H9 (cell line): ENCODE data around the gene ADAM22. TPM values are rescaled to one million over a fixed set of nuclear protein-coding genes. Genes with fewer than 3 reads are reported as not detected.

Experiments used
- DNase-seq: peaks from one replicate; pipeline ENCODE4 v3.0.0-alpha.2; 2017
- H2AFZ ChIP-seq: one replicate; pipeline ENCODE4 v1.6.1; 2013; ENCODE audit warnings: mild to moderate bottlenecking, low read length, control low read depth, moderate library complexity
- H2AK5ac ChIP-seq: 2 replicates; pipeline ENCODE4 v1.6.1; 2013; ENCODE audit warnings: low read length, control low read depth, mixed read lengths; ENCODE audit not compliant: insufficient read length
- H2BK120ac ChIP-seq: one replicate; pipeline ENCODE4 v1.6.1; 2013; ENCODE audit warnings: low read depth, mild to moderate bottlenecking, low read length, control low read depth, inconsistent platforms; ENCODE audit not compliant: poor library complexity, severe bottlenecking
- H2BK12ac ChIP-seq: 2 replicates; pipeline ENCODE4 v1.6.1; 2013; ENCODE audit warnings: low read length, control low read depth, mixed read lengths, low read depth; ENCODE audit not compliant: insufficient read length
- H2BK15ac ChIP-seq: 2 replicates; pipeline ENCODE4 v1.6.1; 2013; ENCODE audit warnings: low read depth, low read length, control low read depth
- H2BK20ac ChIP-seq: one replicate; pipeline ENCODE4 v1.6.1; 2013; ENCODE audit warnings: low read depth, mild to moderate bottlenecking, low read length, control low read depth, inconsistent platforms; ENCODE audit not compliant: poor library complexity, severe bottlenecking
- H2BK5ac ChIP-seq: 2 replicates; pipeline ENCODE4 v1.6.1; 2013; ENCODE audit warnings: low read length, control low read depth, mixed read lengths; ENCODE audit not compliant: insufficient read length
- H3K14ac ChIP-seq: 2 replicates; pipeline ENCODE4 v1.6.1; 2013; ENCODE audit warnings: low read length, control low read depth; ENCODE audit not compliant: insufficient read depth
- H3K18ac ChIP-seq: 2 replicates; pipeline ENCODE4 v1.6.1; 2013; ENCODE audit warnings: low read depth, mild to moderate bottlenecking, mixed read lengths, low read length, control low read depth; ENCODE audit not compliant: insufficient read length
- H3K23ac ChIP-seq: 2 replicates; pipeline ENCODE4 v1.6.1; 2013; ENCODE audit warnings: low read length, control low read depth, mixed read lengths, low read depth; ENCODE audit not compliant: insufficient read length
- H3K23me2 ChIP-seq: 2 replicates; pipeline ENCODE4 v1.6.1; 2013; ENCODE audit warnings: low read depth, mild to moderate bottlenecking, mixed read lengths, low read length, control low read depth; ENCODE audit not compliant: insufficient read length, poor library complexity, severe bottlenecking
- H3K27ac ChIP-seq: 2 replicates; pipeline ENCODE4 v1.5.1; 2013; ENCODE audit warnings: low read length, control low read depth, mixed read lengths, low read depth; ENCODE audit not compliant: insufficient read length
- H3K27me3 ChIP-seq: 2 replicates; pipeline ENCODE4 v1.6.1; 2013; ENCODE audit warnings: low read length, control low read depth, inconsistent platforms; ENCODE audit not compliant: insufficient read depth
- H3K4ac ChIP-seq: 2 replicates; pipeline ENCODE4 v1.6.1; 2013; ENCODE audit warnings: low read depth, mild to moderate bottlenecking, control low read depth, inconsistent platforms, low read length, moderate library complexity
- H3K4me1 ChIP-seq: 2 replicates; pipeline ENCODE4 v1.6.1; 2013; ENCODE audit warnings: low read length, control low read depth, inconsistent platforms; ENCODE audit not compliant: insufficient read depth
- H3K4me2 ChIP-seq: 2 replicates; pipeline ENCODE4 v1.6.1; 2013; ENCODE audit warnings: low read length, control low read depth, mixed read lengths; ENCODE audit not compliant: insufficient read length, insufficient read depth
- H3K56ac ChIP-seq: 2 replicates; pipeline ENCODE4 v1.6.1; 2013; ENCODE audit warnings: low read depth, mild to moderate bottlenecking, mixed read lengths, low read length, control low read depth; ENCODE audit not compliant: insufficient read length
- H3K79me1 ChIP-seq: 2 replicates; pipeline ENCODE4 v1.6.1; 2013; ENCODE audit warnings: low read depth, mild to moderate bottlenecking, moderate library complexity, low read length, control low read depth, inconsistent platforms; ENCODE audit not compliant: insufficient read depth, poor library complexity, severe bottlenecking
- H3K79me2 ChIP-seq: 2 replicates; pipeline ENCODE4 v1.6.1; 2013; ENCODE audit warnings: low read length, control low read depth, inconsistent platforms; ENCODE audit not compliant: insufficient read depth
- H3K9ac ChIP-seq: 2 replicates; pipeline ENCODE4 v1.6.1; 2013; ENCODE audit warnings: low read length, control low read depth, mixed read lengths; ENCODE audit not compliant: insufficient read length; ENCODE audit errors: extremely low read depth
- H3K9me3 ChIP-seq: one replicate; pipeline ENCODE4 v1.6.1; 2013; ENCODE audit warnings: low read depth, low read length, inconsistent platforms; ENCODE audit not compliant: control insufficient read depth
- H3T11ph ChIP-seq: one replicate; pipeline ENCODE4 v1.6.1; 2013; ENCODE audit warnings: mild to moderate bottlenecking, low read length, control low read depth, inconsistent platforms
- H4K20me1 ChIP-seq: one replicate; pipeline ENCODE4 v1.6.1; 2013; ENCODE audit not compliant: control insufficient read depth, insufficient read length, insufficient read depth
- H4K5ac ChIP-seq: 2 replicates; pipeline ENCODE4 v1.6.1; 2013; ENCODE audit warnings: low read depth, mild to moderate bottlenecking, mixed read lengths, low read length, control low read depth; ENCODE audit not compliant: insufficient read length
- H4K8ac ChIP-seq: replicated peaks from 2 replicates; pipeline ENCODE4 v1.6.1; 2013; ENCODE audit warnings: low read length, control low read depth, mixed read lengths, low read depth; ENCODE audit not compliant: insufficient read length
- H4K91ac ChIP-seq: 2 replicates; pipeline ENCODE4 v1.6.1; 2013; ENCODE audit warnings: low read depth, mild to moderate bottlenecking, moderate library complexity, mixed read lengths, low read length, control low read depth; ENCODE audit not compliant: insufficient read length
- H3K27ac Mint-ChIP-seq, 3 experiments: 2 replicates in 2 of 3; 3 replicates in 1 of 3; pipeline ENCODE4 v1.8.0; 2020 to 2021; ENCODE audit warnings: mixed read lengths in 3 of 3, mild to moderate bottlenecking in 1 of 3, moderate library complexity in 1 of 3
- H3K27me3 Mint-ChIP-seq: 2 replicates; pipeline ENCODE4 v1.8.0; 2021; ENCODE audit warnings: low read depth, mild to moderate bottlenecking, moderate library complexity, mixed read lengths
- H3K36me3 Mint-ChIP-seq, 3 experiments: 2 replicates in 2 of 3; 3 replicates in 1 of 3; pipeline ENCODE4 v1.8.0; 2020 to 2021; ENCODE audit warnings: low read depth in 3 of 3, mixed read lengths in 3 of 3; ENCODE audit not compliant: insufficient read depth in 1 of 3
- H3K4me1 Mint-ChIP-seq, 2 experiments: 2 replicates each; pipeline ENCODE4 v1.8.0; 2020; ENCODE audit warnings: mixed read lengths in 2 of 2
- H3K4me3 Mint-ChIP-seq, 2 experiments: 2 replicates in 1 of 2; 3 replicates in 1 of 2; pipeline ENCODE4 v1.8.0; 2020 to 2021; ENCODE audit warnings: mild to moderate bottlenecking in 2 of 2, mixed read lengths in 2 of 2, moderate library complexity in 1 of 2
- H3K9me3 Mint-ChIP-seq, 2 experiments: 2 replicates in 1 of 2; 3 replicates in 1 of 2; pipeline ENCODE4 v1.8.0; 2020; ENCODE audit warnings: mild to moderate bottlenecking in 2 of 2, mixed read lengths in 2 of 2, moderate library complexity in 1 of 2
- WGBS: extraction: QIAGEN DNeasy Blood & Tissue Kit; methylation state at CpG from one replicate; pipeline ENCODE4 v1.1.7; 2013; ENCODE audit warnings: missing lambda C conversion rate, low lambda C conversion rate, mixed read lengths; ENCODE audit not compliant: insufficient read length; ENCODE audit errors: extremely low coverage; 5-methylcytosine and 5-hydroxymethylcytosine counted together
- total RNA-seq: library from RNA; stranded (reverse); gene quantifications from 2 replicates; pipeline ENCODE4 v1.2.1, GENCODE V29; 2021
- TF ChIP-seq, protein P1 (sequence below): fragments of 200-600 bp; sonication (generic); conservative IDR thresholded peaks from 3 replicates; pipeline ENCODE4 v1.8.0; 2021; ENCODE audit warnings: antibody characterized with exemption, mild to moderate bottlenecking

The ADAM22 gene
- total RNA-seq, 1 experiment from 2014 or later = 8.7 TPM

DNA sequence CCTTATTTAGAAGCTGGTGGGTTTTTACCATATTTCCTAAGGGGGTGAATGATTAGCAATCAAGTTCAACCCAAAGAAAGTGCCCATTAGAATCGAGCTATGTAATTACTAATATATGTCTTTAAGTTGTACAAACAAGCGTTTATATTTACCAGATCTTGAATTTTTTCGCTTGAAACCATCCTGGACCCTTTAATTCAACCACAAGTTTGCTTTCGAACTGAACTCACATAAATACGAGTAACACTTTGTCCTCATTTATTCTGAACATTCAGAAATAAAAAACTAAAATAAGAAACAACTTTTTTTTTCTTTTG lies 284.3 kb downstream of the ADAM22 start:
- no peak overlapping the region for H4K8ac ChIP-seq
- WGBS = no CpG with 5 or more reads among the region's 5 CpGs
- H4K20me1 ChIP-seq = no peaks in the 10 kb centered on the region
- no peaks in the 10 kb centered on the region for H3K9me3 ChIP-seq
- TF ChIP-seq, protein P1, sequence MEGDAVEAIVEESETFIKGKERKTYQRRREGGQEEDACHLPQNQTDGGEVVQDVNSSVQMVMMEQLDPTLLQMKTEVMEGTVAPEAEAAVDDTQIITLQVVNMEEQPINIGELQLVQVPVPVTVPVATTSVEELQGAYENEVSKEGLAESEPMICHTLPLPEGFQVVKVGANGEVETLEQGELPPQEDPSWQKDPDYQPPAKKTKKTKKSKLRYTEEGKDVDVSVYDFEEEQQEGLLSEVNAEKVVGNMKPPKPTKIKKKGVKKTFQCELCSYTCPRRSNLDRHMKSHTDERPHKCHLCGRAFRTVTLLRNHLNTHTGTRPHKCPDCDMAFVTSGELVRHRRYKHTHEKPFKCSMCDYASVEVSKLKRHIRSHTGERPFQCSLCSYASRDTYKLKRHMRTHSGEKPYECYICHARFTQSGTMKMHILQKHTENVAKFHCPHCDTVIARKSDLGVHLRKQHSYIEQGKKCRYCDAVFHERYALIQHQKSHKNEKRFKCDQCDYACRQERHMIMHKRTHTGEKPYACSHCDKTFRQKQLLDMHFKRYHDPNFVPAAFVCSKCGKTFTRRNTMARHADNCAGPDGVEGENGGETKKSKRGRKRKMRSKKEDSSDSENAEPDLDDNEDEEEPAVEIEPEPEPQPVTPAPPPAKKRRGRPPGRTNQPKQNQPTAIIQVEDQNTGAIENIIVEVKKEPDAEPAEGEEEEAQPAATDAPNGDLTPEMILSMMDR = no peak
- peaks cover 6% of the 10 kb centered on the region for H3K4me1 ChIP-seq
- H3K9ac ChIP-seq = no peak overlapping the region
- peaks cover 15% of the 10 kb centered on the region for H3K23me2 ChIP-seq
- no peak overlapping the region for H2AFZ ChIP-seq
- peaks cover 2% of the 10 kb centered on the region; the same call in 1 of the 2 replicates for H3K79me2 ChIP-seq
- H2BK20ac ChIP-seq = no peak overlapping the region
- Mint-ChIP-seq H3K27ac (no peak overlapping the region), H3K36me3 (peaks cover 9 to 24% (median 19%) of the 10 kb centered on the region in 3 experiments; a peak in 6 of 7 replicates), H3K27me3 (no peaks in the 10 kb centered on the region; the same call in 1 of the 2 replicates), H3K9me3 (no peaks in the 10 kb centered on the region; a peak in 1 of 5 replicates), H3K4me3 (peak overlapping the region; percentile 84 to 96), H3K4me1 (peaks cover 44 to 52% of the 10 kb centered on the region in 2 experiments)
- no peaks in the 10 kb centered on the region for H3K27me3 ChIP-seq
- H2BK5ac ChIP-seq = no peak overlapping the region
- H3K79me1 ChIP-seq = no peaks in the 10 kb centered on the region
- no peak overlapping the region for H2BK15ac ChIP-seq
- H3K27ac ChIP-seq = no peak overlapping the region
- no peak overlapping the region for H3K18ac ChIP-seq
- no peak overlapping the region for H3K4ac ChIP-seq
- no peak overlapping the region for H3K14ac ChIP-seq
- H2AK5ac ChIP-seq = no peak overlapping the region
- peak overlapping the region; percentile 97 for H3K4me2 ChIP-seq
- H3T11ph ChIP-seq = no peak overlapping the region
- H4K91ac ChIP-seq = no peak overlapping the region
- no peak overlapping the region for H3K23ac ChIP-seq
- H2BK12ac ChIP-seq = no peak overlapping the region
- no peak for DNase-seq
- H2BK120ac ChIP-seq = no peak overlapping the region
- no peak overlapping the region for H3K56ac ChIP-seq
- H4K5ac ChIP-seq = no peak overlapping the region
